Measurements from ENCODE around the gene CLDN24.

CLDN24 gene

DNA sequence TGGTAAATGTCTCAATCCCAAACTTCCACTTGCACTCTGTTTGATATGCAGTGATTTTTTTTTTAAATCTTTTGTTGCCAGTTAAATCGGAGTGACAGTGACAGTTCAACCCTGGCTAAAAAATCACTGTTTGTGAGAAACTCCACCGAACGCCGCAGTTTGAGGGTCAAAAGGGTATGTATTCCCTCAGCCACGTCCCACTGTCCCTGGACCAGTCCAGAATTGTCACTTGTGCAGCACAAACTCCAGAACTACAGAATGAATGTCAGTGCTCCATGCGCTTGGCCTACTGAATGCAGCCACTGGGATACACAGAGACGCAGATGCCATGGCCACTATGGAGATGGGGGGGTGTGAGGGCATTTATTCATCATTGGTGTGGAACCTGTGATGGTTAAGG lies 36.3 kb downstream of the CLDN24 start:
- Histone ChIP-seq H3K4me3 (ENCODE audit: low read depth, low read length) (no peak overlapping the region), H3K27ac (ENCODE audit: low read depth, low read length) (no peak overlapping the region), H2AFZ (ENCODE audit: low read length, unreplicated experiment) (no peak overlapping the region), H3K4me1 (ENCODE audit: control insufficient read depth, insufficient read depth, low read length, unreplicated experiment) (no peaks in the 10 kb centered on the region), H3K79me2 (ENCODE audit: control insufficient read depth, insufficient read depth, low read length, unreplicated experiment) (no peaks in the 10 kb centered on the region), H3K27me3 (ENCODE audit: insufficient read depth, low read length) (no peaks in the 10 kb centered on the region), H3K36me3 (ENCODE audit: insufficient read depth, low read length) (peaks cover 26% of the 10 kb centered on the region; the same call in 1 of the 2 replicates)

DNA sequence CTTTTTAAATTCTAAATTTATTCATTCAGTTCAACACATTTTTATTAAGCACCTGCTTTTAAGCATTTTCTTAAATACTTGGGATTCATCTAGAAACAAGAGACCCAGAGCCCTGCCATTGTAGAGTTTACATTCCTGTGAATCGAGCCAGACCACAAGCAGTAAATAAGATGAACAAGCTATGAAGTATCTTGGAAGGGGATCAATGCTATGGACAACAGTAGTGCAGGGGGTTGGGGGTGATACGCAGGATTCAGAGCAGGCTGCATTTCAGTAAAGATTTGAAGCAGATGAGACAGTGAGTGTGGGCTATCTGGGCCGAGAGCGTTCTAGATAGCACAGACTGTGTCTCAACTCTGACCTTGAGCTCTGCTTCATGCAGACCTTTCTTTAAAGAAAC lies 37.3 kb downstream of the CLDN24 start:
- Histone ChIP-seq H3K27ac (ENCODE audit: low read depth, low read length) (no peak overlapping the region), H3K36me3 (ENCODE audit: insufficient read depth, low read length) (peaks cover 22% of the 10 kb centered on the region; the same call in 1 of the 2 replicates), H3K79me2 (ENCODE audit: control insufficient read depth, insufficient read depth, low read length, unreplicated experiment) (no peaks in the 10 kb centered on the region), H3K4me3 (ENCODE audit: low read depth, low read length) (no peak overlapping the region), H2AFZ (ENCODE audit: low read length, unreplicated experiment) (no peak overlapping the region), H3K4me1 (ENCODE audit: control insufficient read depth, insufficient read depth, low read length, unreplicated experiment) (no peaks in the 10 kb centered on the region), H3K27me3 (ENCODE audit: insufficient read depth, low read length) (no peaks in the 10 kb centered on the region)

DNA sequence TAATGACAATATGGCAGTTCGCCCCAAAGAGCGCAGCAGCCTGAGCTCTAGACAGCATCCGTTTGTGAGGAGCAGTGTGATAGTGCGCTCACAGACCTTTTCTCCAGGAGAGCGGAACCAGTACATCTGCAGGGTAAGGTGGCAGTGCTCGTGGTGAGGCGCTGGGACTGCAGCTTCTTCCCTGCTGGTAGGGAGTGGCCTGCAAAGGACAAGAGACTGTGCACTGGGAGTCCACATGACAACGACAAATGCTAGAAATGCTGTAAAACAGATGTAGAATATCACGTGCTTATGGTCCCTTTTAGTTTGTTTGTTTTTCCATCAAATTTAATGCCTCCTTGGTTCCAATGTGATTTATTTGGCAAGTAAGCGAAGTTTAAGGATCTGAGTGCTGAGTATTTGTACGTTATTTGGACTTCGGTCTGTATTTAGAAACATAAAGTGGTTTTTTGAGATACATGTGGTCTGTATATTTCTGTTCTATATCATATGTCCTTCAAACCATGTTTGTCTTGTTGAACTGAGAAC lies 37.9 kb downstream of the CLDN24 start:
- Histone ChIP-seq H3K4me1 (ENCODE audit: control insufficient read depth, insufficient read depth, low read length, unreplicated experiment) (no peaks in the 10 kb centered on the region), H3K27me3 (ENCODE audit: insufficient read depth, low read length) (no peaks in the 10 kb centered on the region), H3K79me2 (ENCODE audit: control insufficient read depth, insufficient read depth, low read length, unreplicated experiment) (no peaks in the 10 kb centered on the region), H2AFZ (ENCODE audit: low read length, unreplicated experiment) (no peak overlapping the region), H3K4me3 (ENCODE audit: low read depth, low read length) (no peak overlapping the region), H3K27ac (ENCODE audit: low read depth, low read length) (no peak overlapping the region), H3K36me3 (ENCODE audit: insufficient read depth, low read length) (peaks cover 19% of the 10 kb centered on the region; the same call in 1 of the 2 replicates)

DNA sequence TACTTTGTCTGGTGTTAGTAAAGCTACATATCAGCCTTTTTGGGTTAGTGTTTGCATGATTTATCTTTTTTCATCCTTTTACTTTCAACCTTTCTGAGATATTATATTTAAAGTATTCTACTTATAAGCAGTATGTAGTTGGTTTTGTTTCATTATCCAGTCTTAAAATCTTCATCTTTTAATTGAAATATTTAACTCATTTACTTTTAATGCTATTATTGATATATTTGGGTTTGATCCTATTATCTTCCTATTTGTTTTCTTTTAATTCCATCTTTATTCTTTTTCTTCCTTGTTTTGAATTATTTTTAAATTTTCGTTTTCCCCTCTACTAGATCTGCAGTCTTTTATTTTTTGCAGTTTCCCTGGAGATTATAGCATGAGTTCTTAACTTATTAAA lies 46.1 kb downstream of the CLDN24 start:
- Histone ChIP-seq H2AFZ (ENCODE audit: low read length, unreplicated experiment) (no peak overlapping the region), H3K27ac (ENCODE audit: low read depth, low read length) (no peak overlapping the region), H3K27me3 (ENCODE audit: insufficient read depth, low read length) (no peaks in the 10 kb centered on the region), H3K36me3 (ENCODE audit: insufficient read depth, low read length) (peaks cover 36% of the 10 kb centered on the region), H3K4me1 (ENCODE audit: control insufficient read depth, insufficient read depth, low read length, unreplicated experiment) (no peaks in the 10 kb centered on the region), H3K4me3 (ENCODE audit: low read depth, low read length) (no peak overlapping the region), H3K79me2 (ENCODE audit: control insufficient read depth, insufficient read depth, low read length, unreplicated experiment) (no peaks in the 10 kb centered on the region)

DNA sequence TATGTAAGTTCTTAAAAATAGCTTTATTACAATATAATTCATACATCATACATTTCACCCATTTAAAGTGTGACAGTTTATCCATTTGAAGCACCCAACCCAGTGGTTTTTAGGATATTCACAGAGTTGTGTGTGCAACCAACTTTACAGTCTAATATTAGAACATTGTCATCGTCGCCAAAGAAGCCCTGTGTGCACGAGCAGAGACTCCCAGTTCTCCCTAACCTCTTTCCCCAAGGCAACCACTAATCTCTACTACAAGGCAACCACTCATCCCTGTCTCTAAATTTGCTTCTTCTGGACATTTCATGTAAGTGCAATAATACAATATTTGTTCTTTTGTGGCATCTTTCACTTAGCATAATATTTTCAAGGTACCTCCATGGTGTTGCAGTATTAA lies 49.8 kb downstream of the CLDN24 start:
- Histone ChIP-seq H3K36me3 (ENCODE audit: insufficient read depth, low read length) (peaks cover 37% of the 10 kb centered on the region), H3K27me3 (ENCODE audit: insufficient read depth, low read length) (no peaks in the 10 kb centered on the region), H3K4me3 (ENCODE audit: low read depth, low read length) (no peak overlapping the region), H3K27ac (ENCODE audit: low read depth, low read length) (no peak overlapping the region), H2AFZ (ENCODE audit: low read length, unreplicated experiment) (no peak overlapping the region), H3K79me2 (ENCODE audit: control insufficient read depth, insufficient read depth, low read length, unreplicated experiment) (no peaks in the 10 kb centered on the region), H3K4me1 (ENCODE audit: control insufficient read depth, insufficient read depth, low read length, unreplicated experiment) (no peaks in the 10 kb centered on the region)
